ENCODE data around the gene SAP30L.

SAP30L gene

DNA sequence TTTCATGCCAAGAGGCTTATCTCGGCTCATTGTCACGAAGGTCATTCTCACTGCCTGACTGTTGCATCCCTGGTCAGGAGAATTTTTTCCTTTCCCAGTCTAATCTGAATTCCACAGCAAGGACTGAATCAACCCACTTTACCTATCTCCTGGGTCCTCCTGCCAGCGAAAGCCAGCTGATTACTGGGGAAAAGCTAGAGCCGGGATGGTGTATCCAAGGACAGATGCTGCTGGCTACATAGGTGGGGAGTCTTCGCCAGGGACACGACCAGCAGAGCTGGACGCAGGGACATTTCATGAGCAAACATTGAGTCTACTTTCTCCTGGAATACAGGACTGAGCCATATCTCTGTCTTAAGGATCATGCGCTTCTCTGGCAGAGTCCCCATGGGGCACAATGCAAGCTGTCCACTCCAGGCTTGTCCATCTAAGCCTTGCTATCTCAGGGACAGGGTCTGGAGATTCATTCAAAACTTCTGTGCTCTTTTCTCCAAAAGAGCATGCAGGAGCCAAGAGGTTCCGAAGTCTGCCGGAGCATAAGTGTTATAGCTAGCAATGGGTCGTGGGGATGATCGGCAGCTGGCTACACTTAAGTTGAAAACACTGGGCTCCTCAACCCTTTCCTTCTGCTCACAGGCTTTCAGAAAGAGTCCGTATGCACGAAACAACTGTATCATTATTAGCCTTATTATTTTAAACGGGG lies 38.7 kb downstream of the SAP30L start:
- Histone ChIP-seq H3K4me3 (replicated peaks; ENCODE audit: low read depth, low read length) (no peak overlapping the region), H3K27me3 (replicated peaks; ENCODE audit: control insufficient read depth, insufficient read depth, low read length) (peaks cover 4% of the 10 kb centered on the region), H3K36me3 (ENCODE audit: control insufficient read depth, insufficient read depth, low read length) (no peaks in the 10 kb centered on the region)
- no peak for DNase-seq (ENCODE audit: extremely low read depth, insufficient read length)
- no peak for TF ChIP-seq CTCF (IDR thresholded peaks at IDR 0.05; ENCODE audit: insufficient read depth, low read length, poor library complexity, severe bottlenecking)

GRCh38 chr5:154485096-154485491 lies 39.3 kb downstream of the SAP30L start:
- DNase-seq (ENCODE audit: extremely low read depth, insufficient read length): no peak
- peaks cover 4% of the 10 kb centered on the region for H3K27me3 ChIP-seq (replicated peaks; ENCODE audit: control insufficient read depth, insufficient read depth, low read length)
- no peaks in the 10 kb centered on the region for H3K36me3 ChIP-seq (ENCODE audit: control insufficient read depth, insufficient read depth, low read length)
- no peak overlapping the region for H3K4me3 ChIP-seq (replicated peaks; ENCODE audit: low read depth, low read length)
- no peak for TF ChIP-seq CTCF (IDR thresholded peaks at IDR 0.05; ENCODE audit: insufficient read depth, low read length, poor library complexity, severe bottlenecking)

- H3K36me3 ChIP-seq (ENCODE audit: control insufficient read depth, insufficient read depth, low read length): no peaks in the 10 kb centered on the region
- DNase-seq (ENCODE audit: extremely low read depth, insufficient read length): no peak
- no peak for TF ChIP-seq CTCF (IDR thresholded peaks at IDR 0.05; ENCODE audit: insufficient read depth, low read length, poor library complexity, severe bottlenecking)
- H3K4me3 ChIP-seq (replicated peaks; ENCODE audit: low read depth, low read length): no peak overlapping the region
- peaks cover 4% of the 10 kb centered on the region for H3K27me3 ChIP-seq (replicated peaks; ENCODE audit: control insufficient read depth, insufficient read depth, low read length)
These were observed 40.1 kb downstream of the SAP30L start for GRCh38 chr5:154485850-154486426.

DNA sequence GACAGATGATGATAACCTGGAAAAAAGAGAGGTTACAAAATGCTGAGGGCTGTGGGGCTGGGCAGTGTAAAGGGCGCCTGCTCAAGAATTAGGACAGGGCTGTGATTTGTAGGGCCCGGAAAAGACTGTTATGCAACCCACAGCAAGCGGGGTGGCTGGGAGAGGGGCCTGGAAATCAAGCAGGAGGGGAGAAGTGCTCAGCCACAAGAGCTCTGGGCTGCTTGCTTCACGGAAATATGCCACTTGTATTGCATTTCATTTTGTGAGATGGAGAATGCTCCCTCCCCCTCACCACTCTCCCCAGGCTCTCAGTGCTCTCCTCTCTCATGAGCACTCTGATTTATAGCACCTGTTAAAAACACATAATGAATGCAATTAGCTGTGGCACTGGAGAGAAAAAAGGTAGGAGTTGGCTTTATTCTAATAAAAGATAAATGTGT lies 40.6 kb downstream of the SAP30L start:
- no peak for TF ChIP-seq CTCF (IDR thresholded peaks at IDR 0.05; ENCODE audit: insufficient read depth, low read length, poor library complexity, severe bottlenecking)
- no peak for DNase-seq (ENCODE audit: extremely low read depth, insufficient read length)
- H3K4me3 ChIP-seq (replicated peaks; ENCODE audit: low read depth, low read length): no peak overlapping the region
- peaks cover 2% of the 10 kb centered on the region for H3K27me3 ChIP-seq (replicated peaks; ENCODE audit: control insufficient read depth, insufficient read depth, low read length)
- no peaks in the 10 kb centered on the region for H3K36me3 ChIP-seq (ENCODE audit: control insufficient read depth, insufficient read depth, low read length)

- Histone ChIP-seq H3K4me3 (replicated peaks; ENCODE audit: low read depth, low read length) (no peak overlapping the region), H3K36me3 (ENCODE audit: control insufficient read depth, insufficient read depth, low read length) (no peaks in the 10 kb centered on the region), H3K27me3 (replicated peaks; ENCODE audit: control insufficient read depth, insufficient read depth, low read length) (no peaks in the 10 kb centered on the region; the same call in none of the 2 replicates)
- DNase-seq (ENCODE audit: extremely low read depth, insufficient read length): peak; percentile 63
- no peak for TF ChIP-seq CTCF (IDR thresholded peaks at IDR 0.05; ENCODE audit: insufficient read depth, low read length, poor library complexity, severe bottlenecking)
These were observed 41.7 kb downstream of the SAP30L start for GRCh38 chr5:154487541-154487940.

Measured in GM06990 (cell line).